Stimulated activated CD8-positive, alpha-beta memory T cell treated with anti-CD3 and anti-CD28 coated beads, Interleukin-12 subunit alpha, Interleukin-12 subunit beta, amount 100 ng/mL, for 24 hours (primary cell): ENCODE measurements around the gene TLR6.

Source experiments
- DNase-seq: peaks from one replicate; pipeline ENCODE4 v3.0.0-alpha.2; 2020; ENCODE audit errors: extremely low read depth

Gene TLR6

DNA sequence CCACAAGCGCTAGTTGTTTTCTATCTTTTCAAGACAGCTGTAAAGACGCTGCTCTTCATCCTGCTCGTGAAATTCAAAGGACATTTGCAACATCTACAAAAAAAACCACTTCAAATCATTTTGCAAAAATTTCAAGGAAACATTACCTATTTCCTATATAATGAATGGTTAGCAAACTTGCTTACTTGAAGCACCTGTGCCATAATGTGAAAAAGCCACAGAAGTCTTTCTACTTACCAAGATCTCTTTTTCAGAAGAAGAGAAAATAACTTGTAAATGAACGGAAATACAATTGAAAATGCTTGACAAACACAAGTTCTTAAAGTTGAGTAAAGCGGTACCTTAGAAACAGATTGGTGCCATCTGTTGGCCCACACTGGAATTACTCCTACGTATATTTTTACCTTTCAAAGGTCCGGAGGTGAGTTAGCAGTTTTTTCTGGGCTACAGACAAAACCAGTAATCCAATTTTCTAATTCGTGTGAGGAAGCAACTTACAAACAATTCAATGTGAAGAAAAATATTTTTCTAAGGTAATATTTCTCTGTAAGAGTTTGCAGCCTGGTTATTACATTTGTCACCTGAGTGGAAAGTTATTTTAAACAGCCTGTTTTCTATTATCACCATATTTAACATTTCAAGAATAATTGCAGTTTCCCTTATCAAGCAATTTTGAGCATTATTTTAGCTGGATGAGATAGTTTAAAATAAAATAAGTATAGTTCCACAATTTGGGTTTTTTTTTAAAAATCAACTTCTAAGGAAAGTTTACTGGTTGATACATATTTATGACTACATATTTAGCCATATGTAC, at the start of gene TLR6:
Gene TLR6 (minus strand): TSS at position 294 of the 814 bp plus-strand sequence. CDS start 27,344 bp downstream, outside the sequence.
- no peak for DNase-seq

- no peak for DNase-seq
Observed at GRCh38 chr4:38905652-38906385, 49.2 kb upstream of the TLR6 start.

- DNase-seq = no peak
Observed at GRCh38 chr4:38904682-38905081, 48.1 kb upstream of the TLR6 start.

GRCh38 chr4:38904090-38904666, 47.6 kb upstream of the TLR6 start:
- DNase-seq = no peak

- DNase-seq = no peak
Observed at GRCh38 chr4:38902695-38903094, 46.1 kb upstream of the TLR6 start.

- no peak for DNase-seq
Observed at GRCh38 chr4:38902221-38902620, 45.6 kb upstream of the TLR6 start.

DNA sequence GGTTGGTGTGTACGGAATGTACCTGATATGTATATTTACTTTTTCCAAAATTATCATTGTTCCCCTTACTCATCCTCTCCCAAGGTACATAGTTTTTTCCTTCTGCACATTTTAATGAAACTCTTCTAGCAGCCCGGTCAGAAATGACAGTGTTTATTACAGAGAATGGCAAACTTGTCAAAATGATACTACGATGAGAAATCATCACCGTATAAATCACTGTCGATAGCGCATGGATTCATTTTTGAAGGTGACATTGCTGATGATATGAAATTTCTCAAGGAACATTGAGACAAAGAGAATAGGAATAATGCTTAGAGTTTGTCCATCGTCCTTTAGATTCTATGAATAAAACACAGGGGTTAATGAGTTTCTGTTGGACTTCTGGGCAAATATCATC, 41.6 kb upstream of the TLR6 start:
- DNase-seq = no peak

DNA sequence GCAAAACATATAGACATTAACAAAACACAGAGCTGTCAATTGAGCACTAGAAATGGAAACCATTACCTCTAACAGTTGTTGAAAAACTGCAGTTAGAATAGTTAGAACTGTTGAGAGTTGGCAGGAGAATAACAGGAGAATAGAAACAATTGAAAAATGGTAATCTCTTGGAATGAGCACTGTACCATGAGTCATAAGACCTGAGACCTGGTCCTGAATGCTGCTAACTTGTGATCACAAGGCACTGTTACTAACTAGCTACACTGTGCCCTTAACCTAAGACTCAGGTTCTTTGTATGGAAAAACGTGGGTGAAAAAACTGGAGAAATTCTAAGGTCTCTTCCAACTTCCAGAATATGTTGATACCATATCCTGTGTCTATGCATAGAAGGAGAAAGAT, 40.3 kb upstream of the TLR6 start:
- no peak for DNase-seq

GRCh38 chr4:38894322-38894982, 37.8 kb upstream of the TLR6 start:
- DNase-seq = no peak

- DNase-seq = no peak
Observed at GRCh38 chr4:38891051-38891983, 34.7 kb upstream of the TLR6 start.

DNA sequence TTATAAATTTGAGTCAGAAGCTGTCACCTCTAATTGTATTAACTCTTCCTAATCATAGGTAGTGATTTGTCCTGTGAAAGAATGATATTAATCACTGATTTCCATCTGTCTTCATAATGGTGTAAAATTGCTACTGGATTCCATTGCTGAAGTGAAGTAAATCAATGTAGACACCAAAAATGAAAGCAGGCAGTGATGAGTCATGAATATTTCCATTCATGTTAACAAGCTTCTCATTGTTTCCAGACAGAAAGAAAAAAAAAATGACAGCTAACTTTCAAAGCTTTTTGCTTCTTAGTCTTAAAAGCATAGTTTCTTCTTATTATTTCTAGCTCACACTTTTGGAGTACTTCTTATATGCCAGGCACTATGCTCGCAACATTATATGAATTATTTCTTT, 32.5 kb upstream of the TLR6 start:
- DNase-seq = no peak

DNA sequence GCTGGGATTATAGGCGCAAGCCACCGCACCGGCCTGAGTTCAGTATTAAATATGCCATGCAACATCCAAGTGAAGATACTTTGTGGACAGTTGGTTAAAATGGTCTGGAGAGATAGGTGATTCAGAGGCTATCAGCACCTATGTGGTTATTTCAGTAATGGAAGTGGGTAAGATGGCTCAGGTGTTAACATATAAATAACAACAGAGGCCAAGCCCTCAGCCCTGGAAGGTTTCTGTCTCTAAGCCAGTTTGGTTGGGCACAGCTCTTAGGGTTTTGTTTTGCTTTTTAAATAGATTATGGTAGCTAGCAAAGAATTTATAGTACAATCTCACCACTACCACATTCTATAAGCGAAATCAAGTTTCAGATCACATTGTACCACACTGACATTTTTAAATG, 27.6 kb upstream of the TLR6 start:
- DNase-seq = no peak

GRCh38 chr4:38876636-38877035, 20.0 kb upstream of the TLR6 start:
- DNase-seq = no peak

GRCh38 chr4:38873290-38873944, 16.8 kb upstream of the TLR6 start:
- DNase-seq = no peak

GRCh38 chr4:38872620-38873019, 16.0 kb upstream of the TLR6 start:
- DNase-seq = no peak

DNA sequence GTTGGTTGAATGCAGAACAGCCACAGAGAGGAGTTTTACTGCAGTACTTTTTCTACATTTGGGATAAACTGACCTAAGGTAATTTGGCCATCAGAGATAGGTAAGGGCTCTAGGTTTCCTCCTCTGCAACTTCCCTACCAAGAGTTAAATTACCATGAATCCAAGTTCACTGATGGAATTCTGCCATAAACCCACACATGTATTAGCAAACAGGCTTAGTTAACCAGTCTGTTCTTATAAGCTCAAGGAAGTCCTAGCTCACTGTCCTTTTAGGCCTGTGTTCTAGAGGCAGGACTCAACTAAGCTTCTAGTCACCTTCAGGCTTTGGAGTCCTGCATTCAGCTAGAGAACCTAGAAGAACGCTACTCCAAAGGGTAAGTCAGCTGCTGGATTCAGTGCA, 15.0 kb upstream of the TLR6 start:
- no peak for DNase-seq

GRCh38 chr4:38870098-38870808, 13.6 kb upstream of the TLR6 start:
- no peak for DNase-seq

- no peak for DNase-seq
Observed at GRCh38 chr4:38869511-38869910, 12.9 kb upstream of the TLR6 start.

DNA sequence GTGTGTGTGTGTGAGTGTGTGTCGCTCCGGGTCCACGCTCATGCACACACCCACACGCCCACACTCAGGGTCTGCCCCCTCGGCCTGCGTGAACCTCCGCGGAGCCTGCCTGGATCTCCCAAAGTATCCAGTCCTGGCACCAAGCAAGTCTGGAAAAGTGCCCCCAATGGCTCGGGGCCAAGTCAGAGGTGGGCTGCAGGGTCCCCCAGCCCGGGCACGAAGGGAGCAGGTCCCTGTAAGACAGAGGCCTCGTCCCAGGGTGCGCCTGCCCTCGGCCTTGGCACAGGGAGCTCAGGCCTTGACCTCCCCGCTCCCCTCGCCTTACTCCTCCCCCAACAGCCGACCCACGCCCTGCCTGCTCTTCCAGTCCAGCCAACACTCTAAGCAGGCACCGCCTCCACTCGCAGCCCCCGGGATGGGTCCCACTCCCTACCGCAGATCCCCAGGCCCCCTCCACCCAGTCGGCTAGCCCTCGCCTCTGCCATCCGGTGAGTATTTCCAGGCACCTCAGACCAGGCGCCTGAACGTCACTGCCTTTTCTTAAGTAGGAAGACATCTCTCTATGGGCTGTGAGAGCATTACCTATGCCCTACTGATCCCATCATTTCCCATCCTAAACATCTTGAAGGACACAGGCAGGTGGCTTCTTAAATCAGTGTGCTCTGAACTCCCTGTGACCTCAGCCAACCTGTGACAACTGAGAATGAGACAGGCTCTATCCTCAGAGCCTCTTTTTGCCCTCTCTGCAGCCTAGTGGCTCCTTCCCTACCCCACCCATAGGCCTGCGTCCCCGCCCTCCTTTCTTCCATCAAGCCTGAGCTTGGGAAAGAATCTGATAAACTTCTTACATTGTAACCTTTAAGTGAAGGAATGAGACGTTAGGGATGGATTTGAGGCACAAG, 11.7 kb upstream of the TLR6 start:
- DNase-seq = no peak
